NCI-H748 (cell line): ENCODE data around the gene CEP131.
"Not testable (repeated sequence)": the region's sequence is repeated elsewhere in the genome, so short reads cannot be mapped to it uniquely, and the experiment has no call there.

Experiments used
- DNase-seq: peaks from one replicate; lab custom pipeline; 2025; ENCODE audit not compliant: unreplicated experiment; lab: John Stamatoyannopoulos, UW

CEP131 gene

DNA sequence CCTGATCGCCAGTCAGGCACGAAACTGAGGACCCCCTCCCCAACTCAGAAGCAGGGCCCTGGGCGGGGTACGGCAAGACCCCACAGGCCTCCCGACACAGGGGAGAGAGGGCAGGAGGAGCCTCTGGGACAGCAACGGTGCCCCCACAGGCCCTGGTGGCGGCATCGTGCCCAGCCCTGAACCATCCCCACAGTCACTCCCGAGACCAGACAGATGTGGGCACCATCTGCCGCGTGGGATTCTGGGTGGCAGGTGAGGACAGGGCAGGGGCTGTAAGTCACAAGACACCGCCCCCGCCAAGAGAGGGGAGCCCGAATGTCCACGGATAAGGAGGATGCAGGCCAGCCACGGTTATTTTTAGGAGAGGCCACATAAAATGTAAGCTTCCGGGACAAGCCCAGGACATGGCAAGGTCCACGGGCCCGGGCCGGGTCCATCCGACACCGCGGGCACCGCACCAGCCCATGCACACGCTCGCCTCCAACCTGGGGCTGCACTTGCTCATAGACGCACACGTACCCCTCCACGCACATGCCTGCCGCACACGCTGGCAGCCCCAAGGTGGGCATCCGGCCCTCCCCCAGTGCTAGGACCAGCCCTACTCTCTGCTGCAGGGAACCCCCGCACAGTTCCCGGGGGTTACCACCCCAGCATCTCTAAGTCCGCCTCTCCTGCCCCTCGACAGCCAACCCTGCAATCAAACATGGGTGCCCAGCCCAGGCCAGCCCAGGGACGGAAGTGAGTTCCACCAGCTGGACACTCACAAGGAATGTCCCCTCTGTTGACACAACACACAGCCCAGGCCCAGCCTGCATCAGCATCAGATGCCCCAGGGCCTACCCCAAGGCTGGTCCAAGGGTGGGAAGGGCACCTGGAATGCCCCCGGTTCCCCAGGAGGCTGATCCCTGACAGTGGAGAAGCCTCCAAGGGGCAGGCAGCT is 65.6 kb downstream of the CEP131 start:
- DNase-seq, result no peak

DNA sequence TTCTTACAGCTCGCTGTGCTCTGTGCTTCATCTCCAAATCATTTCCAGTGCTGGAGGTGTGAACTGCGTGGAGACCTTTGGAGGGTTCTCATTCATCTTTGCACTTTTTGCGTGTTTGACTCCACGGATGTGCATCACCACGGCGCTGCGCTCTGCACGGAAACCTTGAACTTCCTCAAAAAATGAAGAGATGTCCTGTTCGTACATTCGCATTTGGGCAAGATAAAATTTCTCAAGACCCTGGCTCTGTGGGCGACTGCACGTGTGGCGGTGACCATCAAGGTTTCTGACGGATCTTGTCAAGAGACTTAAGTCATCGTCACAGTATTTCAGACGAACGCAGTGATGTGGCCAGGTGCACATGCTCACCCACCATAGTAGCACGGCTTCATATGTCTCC is 67.8 kb downstream of the CEP131 start:
- DNase-seq, result no peak

DNA sequence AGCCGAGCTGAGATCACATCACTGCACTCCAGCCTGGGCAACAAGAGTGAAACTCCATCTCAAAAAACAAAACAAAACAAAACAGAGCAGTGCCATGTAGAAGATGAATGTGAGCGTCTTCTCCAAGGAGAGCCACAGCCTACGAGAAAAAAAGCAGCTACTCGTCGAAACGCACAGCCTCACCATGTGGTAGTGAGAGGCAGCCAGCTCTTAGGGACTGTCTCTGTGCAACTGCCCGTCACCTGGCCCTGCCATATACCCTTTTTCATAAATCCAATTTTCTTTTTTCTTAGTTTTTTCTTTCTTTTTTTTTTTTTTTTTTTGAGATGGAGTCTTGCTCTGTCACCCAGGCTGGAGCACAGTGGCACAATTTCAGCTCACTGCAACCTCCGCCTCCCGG is 68.7 kb downstream of the CEP131 start:
- DNase-seq, result not testable (repeated sequence)

GRCh38 chr17:81153340-81153803 is 69.4 kb downstream of the CEP131 start:
- DNase-seq, result no peak

- DNase-seq, result no peak
Measured at GRCh38 chr17:81152288-81152828, 70.4 kb downstream of the CEP131 start.

DNA sequence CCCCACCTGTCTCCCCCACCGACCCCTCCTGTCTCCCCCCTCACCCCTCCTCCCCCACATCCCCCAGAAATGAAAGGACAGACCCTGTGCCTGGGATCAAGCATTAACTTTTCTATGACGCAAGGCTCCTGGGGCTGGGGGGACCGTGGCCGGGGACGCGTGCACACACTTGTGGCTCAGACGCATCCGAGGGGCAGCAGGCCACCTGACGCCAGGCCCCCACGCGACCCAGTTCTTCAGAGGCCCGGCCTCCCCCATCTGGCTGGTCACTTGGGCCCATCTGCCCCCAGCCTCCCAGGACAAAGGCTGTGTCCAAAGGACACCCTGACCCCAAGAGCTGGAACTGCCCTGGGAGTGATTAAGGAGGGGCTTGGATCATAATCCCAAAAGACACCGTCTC is 71.5 kb downstream of the CEP131 start:
- no peak for DNase-seq

- no peak for DNase-seq
Measured at GRCh38 chr17:81150377-81151077, 72.2 kb downstream of the CEP131 start.

GRCh38 chr17:81148986-81149533 is 73.7 kb downstream of the CEP131 start:
- DNase-seq, result no peak

- no peak for DNase-seq
Measured at GRCh38 chr17:81148571-81148970, 74.2 kb downstream of the CEP131 start.

GRCh38 chr17:81147701-81148100 is 75.1 kb downstream of the CEP131 start:
- no peak for DNase-seq

DNA sequence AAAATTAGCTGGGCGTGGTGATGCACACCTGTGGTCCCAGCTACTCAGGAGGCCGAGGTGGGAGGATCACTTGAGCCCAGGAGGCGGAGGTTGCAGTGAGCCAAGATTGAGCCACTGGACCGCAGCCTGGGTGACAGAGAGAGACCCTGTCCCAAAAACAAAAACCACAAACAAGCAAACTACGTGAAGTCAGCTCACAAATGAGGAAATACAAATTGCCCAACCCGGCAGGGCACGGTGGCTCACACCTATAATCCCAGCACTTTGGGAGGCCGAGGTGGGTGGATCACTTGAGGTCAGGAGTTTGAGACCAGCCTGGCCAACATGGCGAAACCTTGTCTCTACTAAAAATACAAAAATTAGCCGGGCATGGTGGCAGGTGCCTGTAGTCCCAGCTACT is 76.6 kb downstream of the CEP131 start:
- not testable (repeated sequence) for DNase-seq

GRCh38 chr17:81144423-81144781 is 78.4 kb downstream of the CEP131 start:
- no peak for DNase-seq

DNA sequence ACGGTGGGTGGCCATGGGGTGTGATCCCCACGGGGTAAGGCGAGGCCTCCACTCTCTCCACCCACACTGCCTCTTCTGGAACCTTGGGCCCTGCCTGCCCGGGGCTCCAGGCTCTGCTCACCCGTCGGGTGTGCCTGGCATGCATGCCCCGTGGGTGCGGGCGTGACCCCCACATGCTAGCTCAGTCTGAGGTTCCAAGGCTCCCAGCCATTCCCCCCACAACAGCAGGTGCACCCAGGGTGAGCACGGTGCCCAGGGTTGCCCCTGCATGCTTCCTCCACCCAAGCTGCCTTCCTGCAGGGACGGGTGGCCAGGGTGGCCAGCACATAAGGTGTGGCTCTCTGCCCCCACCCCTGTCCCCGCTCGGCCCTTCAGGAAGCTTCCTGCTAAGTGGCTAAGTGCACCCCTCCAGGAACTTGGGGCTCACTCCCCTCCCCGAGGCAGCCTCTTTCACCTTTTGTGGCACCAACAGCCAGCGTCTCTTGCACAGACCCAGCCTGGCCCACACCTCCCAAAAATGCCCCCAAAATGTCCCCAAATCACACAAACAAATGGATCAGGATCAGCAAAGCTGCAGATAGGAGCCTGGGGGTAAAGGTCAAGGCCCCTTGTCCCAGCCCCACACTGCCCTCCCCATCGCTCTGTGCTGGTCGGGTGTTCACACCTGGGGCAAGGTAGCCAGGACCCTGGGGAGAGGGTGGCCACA is 78.9 kb downstream of the CEP131 start:
- no peak for DNase-seq

GRCh38 chr17:81143200-81143527 is 79.6 kb downstream of the CEP131 start:
- no peak for DNase-seq

GRCh38 chr17:81142301-81143199 is 80.2 kb downstream of the CEP131 start:
- peak; percentile 79 for DNase-seq

DNA sequence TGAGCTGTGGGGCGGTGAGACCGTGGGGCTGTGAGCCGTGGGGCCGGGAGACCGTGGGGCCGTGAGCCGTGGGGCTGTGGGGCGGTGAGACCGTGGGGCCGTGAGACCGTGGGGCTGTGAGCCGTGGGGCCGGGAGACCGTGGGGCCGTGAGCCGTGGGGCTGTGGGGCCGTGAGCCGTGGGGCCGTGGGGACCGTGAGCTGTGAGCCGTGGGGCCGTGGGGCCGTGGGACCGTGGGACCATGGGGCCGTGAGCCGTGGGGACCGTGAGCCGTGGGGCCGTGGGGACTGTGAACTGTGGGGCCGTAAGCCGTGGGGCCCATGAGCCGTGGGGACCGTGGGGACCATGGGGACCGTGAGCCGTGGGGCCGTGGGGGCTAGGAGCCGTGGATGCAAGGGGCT is 82.1 kb downstream of the CEP131 start:
- no peak for DNase-seq

GRCh38 chr17:81140018-81140417 is 82.7 kb downstream of the CEP131 start:
- no peak for DNase-seq
